ENCODE data around the gene ZNF239.

DNA sequence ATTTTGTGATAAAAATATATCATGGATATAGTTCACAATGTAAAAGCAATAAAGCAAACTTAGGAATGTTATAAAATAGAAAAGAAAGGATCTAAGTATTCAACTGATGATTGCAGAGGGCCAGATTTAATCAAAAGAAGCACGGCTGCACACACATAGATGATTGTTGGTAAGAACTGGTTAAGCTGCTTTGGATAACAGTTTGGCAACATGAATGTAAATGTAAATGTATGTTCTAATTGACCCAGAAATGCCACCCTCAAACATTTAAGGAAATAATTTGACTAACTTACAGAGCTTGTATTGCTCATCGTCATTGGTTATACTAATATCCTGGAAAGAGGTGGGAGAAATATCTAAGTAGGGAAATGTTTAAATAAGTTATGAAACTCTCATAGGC lies 45.0 kb upstream of the ZNF239 start:
- TF ChIP-seq POLR2A (IDR thresholded peaks at IDR 0.05; ENCODE audit: low read length) (no peak), GATA1 (IDR thresholded peaks at IDR 0.05; ENCODE audit: low read depth, low read length) (no peak)
